ENCODE measurements around the gene NF2.
A peak's percentile ranks its signal among the peaks of the same experiment; 100 is the strongest.

The NF2 gene

GRCh38 chr22:29702000-29702930, 98.8 kb downstream of the NF2 start:
- DNase-seq (ENCODE audit: low spot score) = no peak

- DNase-seq (ENCODE audit: low spot score) = no peak
Measured at GRCh38 chr22:29702931-29703501, 99.6 kb downstream of the NF2 start.

- DNase-seq (ENCODE audit: low spot score) = no peak
Measured at GRCh38 chr22:29703569-29704195, 100.2 kb downstream of the NF2 start.

- peak; percentile 73 for DNase-seq (ENCODE audit: low spot score)
Measured at GRCh38 chr22:29704528-29705285, 101.3 kb downstream of the NF2 start.

GRCh38 chr22:29705651-29706050, 102.2 kb downstream of the NF2 start:
- DNase-seq (ENCODE audit: low spot score) = no peak

GRCh38 chr22:29706486-29706885, 103.1 kb downstream of the NF2 start:
- DNase-seq (ENCODE audit: low spot score) = no peak

GRCh38 chr22:29707010-29707409, 103.6 kb downstream of the NF2 start:
- DNase-seq (ENCODE audit: low spot score) = no peak

GRCh38 chr22:29707471-29707870, 104.0 kb downstream of the NF2 start:
- DNase-seq (ENCODE audit: low spot score) = no peak

GRCh38 chr22:29710193-29710592, 106.8 kb downstream of the NF2 start:
- no peak for DNase-seq (ENCODE audit: low spot score)

GRCh38 chr22:29710922-29711593, 107.6 kb downstream of the NF2 start:
- DNase-seq (ENCODE audit: low spot score) = no peak

GRCh38 chr22:29712119-29712518, 108.7 kb downstream of the NF2 start:
- no peak for DNase-seq (ENCODE audit: low spot score)

GRCh38 chr22:29713156-29713727, 109.8 kb downstream of the NF2 start:
- DNase-seq (ENCODE audit: low spot score) = no peak

- DNase-seq (ENCODE audit: low spot score) = no peak
Measured at GRCh38 chr22:29715240-29715639, 111.8 kb downstream of the NF2 start.

- DNase-seq (ENCODE audit: low spot score) = no peak
Measured at GRCh38 chr22:29715705-29716104, 112.3 kb downstream of the NF2 start.

- peak; percentile 87 for DNase-seq (ENCODE audit: low spot score)
Measured at GRCh38 chr22:29716814-29717545, 113.5 kb downstream of the NF2 start.

GRCh38 chr22:29717789-29718188, 114.4 kb downstream of the NF2 start:
- DNase-seq (ENCODE audit: low spot score) = no peak

GRCh38 chr22:29718949-29719898, 115.8 kb downstream of the NF2 start:
- no peak for DNase-seq (ENCODE audit: low spot score)

- DNase-seq (ENCODE audit: low spot score) = no peak
Measured at GRCh38 chr22:29719899-29720645, 116.6 kb downstream of the NF2 start, which contains the start of gene CABP7. Gene CABP7, plus strand, starts transcription at chr22:29720003. Its CDS starts 422 bp downstream, at chr22:29720425.

All from putamen (tissue), 1 donor.